Measurements from ENCODE around the gene SARM1.

DNA sequence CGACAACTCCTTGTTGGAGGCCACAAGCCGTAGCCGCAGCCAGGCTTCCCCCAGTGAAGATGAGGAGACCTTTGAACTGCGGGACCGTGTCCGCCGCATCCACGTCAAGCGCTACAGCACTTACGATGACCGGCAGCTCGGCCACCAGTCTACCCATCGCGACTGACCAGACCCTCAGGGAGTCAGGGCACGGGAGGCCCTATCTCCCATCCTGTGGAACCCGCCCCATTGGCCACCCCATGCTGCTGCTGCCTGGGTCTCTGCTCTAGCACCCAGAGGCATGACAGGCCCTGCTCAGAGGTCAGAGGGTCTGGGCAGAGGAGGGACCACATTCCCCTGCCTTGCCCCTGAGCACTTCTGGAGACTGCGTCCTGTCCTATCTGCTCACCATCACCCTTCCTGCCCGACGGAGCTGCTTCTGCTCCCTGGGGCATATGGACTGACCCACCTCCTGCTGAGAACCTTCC is 27.0 kb upstream of the SARM1 start:
- TF ChIP-seq POLR2A (IDR thresholded peaks at IDR 0.05; ENCODE audit: low read depth, low read length) (no peak), PAX5 (IDR thresholded peaks at IDR 0.05; ENCODE audit: insufficient read depth, low read length, severe bottlenecking) (no peak), POLR2AphosphoS5 (IDR thresholded peaks at IDR 0.05; ENCODE audit: low read depth, low read length) (no peak), TAF1 (IDR thresholded peaks at IDR 0.05; ENCODE audit: low read depth, low read length) (no peak)

Data from GM12891 (cell line).